Measurements from ENCODE around the gene RETN. TPM values are rescaled to one million over a fixed set of nuclear protein-coding genes. Genes with fewer than 3 reads are reported as not detected.

The RETN gene, protein sequence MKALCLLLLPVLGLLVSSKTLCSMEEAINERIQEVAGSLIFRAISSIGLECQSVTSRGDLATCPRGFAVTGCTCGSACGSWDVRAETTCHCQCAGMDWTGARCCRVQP
- polyA plus RNA-seq: 1.1 TPM
- long read RNA-seq, donor 1: 0 reads
- long read RNA-seq, donor 2, partial matches to known transcripts: 0 of 1 reads
- long read RNA-seq, donor 2, other reads (novel, unspliced or antisense): 0 of 1 reads
- long read RNA-seq, donor 3: 0 reads
- long read RNA-seq, donor 4: 0 reads
- long read RNA-seq, donor 5, partial matches to known transcripts: 0 of 1 reads
- long read RNA-seq, donor 5, other reads (novel, unspliced or antisense): 0 of 1 reads
- long read RNA-seq, donor 6, partial matches to known transcripts: 0 of 2 reads
- long read RNA-seq, donor 6, other reads (novel, unspliced or antisense): 0 of 2 reads
- long read RNA-seq, donor 7: 0 reads
- long read RNA-seq, donor 8, transcript RETN-201 (4 exons, 520 nt): major isoform, 6 of 6 reads
- long read RNA-seq, donor 8, partial matches to known transcripts: 0 of 6 reads
- long read RNA-seq, donor 8, other reads (novel, unspliced or antisense): 0 of 6 reads
- long read RNA-seq, donor 9, partial matches to known transcripts: 0 of 1 reads
- long read RNA-seq, donor 9, other reads (novel, unspliced or antisense): 0 of 1 reads
- long read RNA-seq, donor 10, partial matches to known transcripts: 0 of 1 reads
- long read RNA-seq, donor 10, other reads (novel, unspliced or antisense): 0 of 1 reads
- long read RNA-seq, donor 11, partial matches to known transcripts: 0 of 2 reads
- long read RNA-seq, donor 11, other reads (novel, unspliced or antisense): 0 of 2 reads

DNA sequence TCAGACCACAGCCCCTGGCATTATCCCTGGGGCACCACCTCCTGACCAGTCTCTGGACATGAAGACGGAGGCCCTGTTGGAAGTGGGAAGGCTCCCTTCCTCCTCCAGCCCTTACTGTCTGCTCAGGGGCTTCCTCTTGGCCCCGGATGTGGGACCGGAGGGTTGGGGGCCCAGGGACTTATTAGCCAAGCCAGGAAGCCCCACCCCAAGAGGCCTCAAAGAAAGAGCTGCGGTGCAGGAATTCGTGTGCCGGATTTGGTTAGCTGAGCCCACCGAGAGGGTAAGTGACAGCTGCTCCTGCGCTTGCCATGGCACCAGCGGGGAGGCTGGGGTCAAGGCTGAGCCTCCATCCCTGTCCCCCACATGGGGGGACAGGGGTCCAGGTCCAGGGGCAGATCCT lies at the start of gene RETN:
RETN (plus strand) TSS at position 208 of the 400 bp plus-strand sequence. CDS start 278 bp downstream, outside the sequence.
- Histone ChIP-seq H3K27ac (ENCODE audit: low read length) (no peak within 1 kb of the TSS), H3K9me3 (ENCODE audit: control insufficient read depth, low read depth, low read length) (no peaks in the 10 kb centered on the region), H3K27me3 (ENCODE audit: control insufficient read depth, insufficient read depth, low read length) (peaks cover 31% of the 10 kb centered on the region), H3K4me3 (ENCODE audit: low read length) (no peak within 1 kb of the TSS), H3K4me1 (ENCODE audit: control insufficient read depth, insufficient read depth, low read length) (no peaks in the 10 kb centered on the region), H3K36me3 (ENCODE audit: control insufficient read depth, insufficient read depth, low read length) (no peaks in the 10 kb centered on the region)
- WGBS (ENCODE audit: insufficient coverage, low lambda C conversion rate): no CpG with 5 or more reads among the region's 9 CpGs
- no peak for DNase-seq

DNA sequence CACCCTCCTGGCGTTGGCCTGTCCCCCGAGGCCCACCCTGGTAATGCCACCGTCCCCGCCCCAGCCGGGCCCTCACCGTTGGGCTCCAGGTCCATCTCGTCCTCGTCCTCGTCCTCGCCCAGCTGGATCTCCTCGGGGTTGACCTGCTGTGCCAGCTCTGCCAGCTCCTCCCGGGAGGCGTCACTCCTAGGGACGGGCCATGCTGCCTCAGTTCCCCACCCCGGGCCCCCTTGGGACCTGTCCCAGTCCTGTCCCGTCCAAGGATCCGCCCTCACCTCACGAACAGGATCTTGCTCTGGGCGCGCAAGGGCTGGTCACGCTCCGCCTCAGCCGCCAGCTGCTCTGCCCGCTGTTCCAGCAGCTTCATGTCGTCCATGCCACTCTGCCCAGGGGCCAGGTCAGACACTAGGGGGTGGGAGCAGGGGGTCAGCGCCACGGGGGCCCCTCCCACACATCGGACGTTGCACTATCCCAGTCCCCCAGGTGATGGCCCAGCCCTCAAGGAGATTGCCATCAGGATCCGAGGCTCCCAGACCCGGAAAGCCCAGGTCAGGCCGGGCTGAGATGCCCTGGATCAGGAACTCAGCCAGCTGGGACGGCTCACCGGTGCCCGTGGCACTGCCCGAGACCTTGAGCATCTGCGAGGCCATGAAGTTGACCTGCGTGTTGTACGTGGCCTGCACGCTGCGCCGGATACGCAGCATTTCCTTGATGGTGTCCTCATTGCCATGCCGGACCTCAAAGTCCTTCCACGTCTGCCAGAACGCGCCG lies 49.0 kb upstream of the RETN start:
- H3K27ac ChIP-seq (ENCODE audit: low read length): no peak overlapping the region

DNA sequence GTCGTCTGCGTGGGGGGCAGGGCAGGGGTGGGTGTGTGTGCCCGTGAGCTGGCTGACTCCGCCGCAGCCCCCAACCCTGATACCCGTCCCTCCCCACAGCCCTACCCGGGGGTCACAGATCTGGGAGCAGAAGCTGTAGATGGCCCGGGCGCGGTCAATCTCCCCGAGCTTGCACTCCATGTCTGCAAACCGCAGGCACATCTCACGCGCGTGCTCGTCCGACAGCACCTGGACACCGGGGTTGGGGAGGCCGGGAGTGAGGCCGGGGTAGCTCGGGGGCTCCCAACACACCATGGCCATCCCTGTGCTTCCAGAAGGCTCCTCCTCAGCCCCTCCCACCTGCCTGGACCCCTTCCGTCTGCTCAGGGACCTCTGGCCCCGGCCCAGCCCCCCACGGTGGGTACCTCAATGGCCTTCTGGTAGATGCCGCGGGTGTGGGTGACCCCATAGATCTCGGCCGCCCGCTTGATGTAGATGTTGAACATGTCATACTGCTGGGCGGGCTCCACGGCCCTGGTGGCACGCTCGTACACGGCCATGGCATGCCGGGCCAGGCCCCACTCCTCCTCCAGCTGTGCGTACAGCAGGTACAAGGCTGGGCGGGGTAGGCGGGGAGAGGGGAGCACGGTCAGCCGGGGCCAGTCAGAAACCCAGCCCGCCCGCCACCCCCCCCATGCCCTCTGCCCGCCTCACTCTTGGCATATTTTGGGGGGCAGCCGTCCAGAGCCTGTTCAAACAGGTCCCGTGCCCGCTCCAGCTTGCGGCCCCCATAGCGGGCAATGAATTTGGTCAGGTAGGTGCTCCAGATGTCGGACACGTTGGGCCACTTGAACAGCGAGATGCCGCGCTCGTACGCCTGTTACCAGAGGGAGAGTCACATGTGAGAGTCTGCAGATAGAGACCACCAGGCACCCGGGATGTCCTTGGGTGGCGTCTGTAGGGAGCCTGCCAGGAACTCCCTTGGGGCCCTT lies 48.1 kb upstream of the RETN start:
- H3K27ac ChIP-seq (ENCODE audit: low read length): no peak overlapping the region
- no CpG with 5 or more reads among the region's 57 CpGs for WGBS (ENCODE audit: insufficient coverage, low lambda C conversion rate)

More for the DNA sequence above, 49.0 kb upstream of the RETN start:
- Histone ChIP-seq H3K36me3 (ENCODE audit: control insufficient read depth, insufficient read depth, low read length) (peaks cover 76% of the 10 kb centered on the region), H3K4me3 (ENCODE audit: low read length) (no peak overlapping the region), H3K27me3 (ENCODE audit: control insufficient read depth, insufficient read depth, low read length) (no peaks in the 10 kb centered on the region), H3K9me3 (ENCODE audit: control insufficient read depth, low read depth, low read length) (no peaks in the 10 kb centered on the region), H3K4me1 (ENCODE audit: control insufficient read depth, insufficient read depth, low read length) (no peaks in the 10 kb centered on the region)
- no CpG with 5 or more reads among the region's 48 CpGs for WGBS (ENCODE audit: insufficient coverage, low lambda C conversion rate)
- DNase-seq: no peak

DNA sequence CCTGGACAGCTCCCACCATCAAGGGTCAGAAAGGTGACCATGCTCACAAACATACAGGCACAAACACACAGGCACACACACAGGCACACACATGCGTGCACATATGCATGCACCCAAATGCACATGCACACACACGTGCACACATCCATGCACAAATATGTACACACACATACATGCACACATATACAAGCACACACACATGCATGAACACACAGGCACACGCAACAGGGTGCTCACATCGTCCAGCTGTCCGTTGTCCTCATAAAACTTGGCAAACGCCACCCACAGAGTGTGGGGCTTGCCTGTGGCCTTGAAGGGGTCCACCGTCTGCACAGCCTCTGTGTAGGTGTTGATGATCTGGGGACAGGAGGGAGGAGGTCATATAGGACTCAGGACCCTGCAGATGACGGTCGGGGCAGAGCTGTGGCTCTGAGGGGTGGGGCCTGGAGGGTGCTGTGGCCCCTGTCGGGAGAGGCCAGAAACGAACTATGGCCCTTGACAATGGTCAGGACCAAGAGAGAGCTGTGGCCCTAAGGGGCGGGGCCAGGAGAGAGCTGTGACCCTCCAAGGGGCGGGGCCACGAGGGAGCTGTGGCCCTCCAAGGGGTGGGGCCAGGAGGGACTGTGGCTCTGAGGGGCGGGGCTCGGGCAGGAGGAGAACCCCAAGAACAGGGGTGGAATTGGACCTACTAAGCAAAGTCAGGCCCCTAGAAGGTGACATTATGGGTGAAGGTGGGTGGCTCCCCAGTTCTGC lies 45.7 kb upstream of the RETN start:
- no peaks in the 10 kb centered on the region for H3K4me1 ChIP-seq (ENCODE audit: control insufficient read depth, insufficient read depth, low read length)
- H3K4me3 ChIP-seq (ENCODE audit: low read length): no peak overlapping the region
- H3K27ac ChIP-seq (ENCODE audit: low read length): no peak overlapping the region
- no CpG with 5 or more reads among the region's 16 CpGs for WGBS (ENCODE audit: insufficient coverage, low lambda C conversion rate)
- H3K27me3 ChIP-seq (ENCODE audit: control insufficient read depth, insufficient read depth, low read length): no peaks in the 10 kb centered on the region
- no peaks in the 10 kb centered on the region for H3K9me3 ChIP-seq (ENCODE audit: control insufficient read depth, low read depth, low read length)
- peaks cover 71% of the 10 kb centered on the region for H3K36me3 ChIP-seq (ENCODE audit: control insufficient read depth, insufficient read depth, low read length)
- no peak for DNase-seq

More for the DNA sequence above, 48.1 kb upstream of the RETN start:
- peaks cover 78% of the 10 kb centered on the region for H3K36me3 ChIP-seq (ENCODE audit: control insufficient read depth, insufficient read depth, low read length)
- H3K4me1 ChIP-seq (ENCODE audit: control insufficient read depth, insufficient read depth, low read length): no peaks in the 10 kb centered on the region
- no peak overlapping the region for H3K4me3 ChIP-seq (ENCODE audit: low read length)
- no peaks in the 10 kb centered on the region for H3K9me3 ChIP-seq (ENCODE audit: control insufficient read depth, low read depth, low read length)
- no peak for DNase-seq
- no peaks in the 10 kb centered on the region for H3K27me3 ChIP-seq (ENCODE audit: control insufficient read depth, insufficient read depth, low read length)

DNA sequence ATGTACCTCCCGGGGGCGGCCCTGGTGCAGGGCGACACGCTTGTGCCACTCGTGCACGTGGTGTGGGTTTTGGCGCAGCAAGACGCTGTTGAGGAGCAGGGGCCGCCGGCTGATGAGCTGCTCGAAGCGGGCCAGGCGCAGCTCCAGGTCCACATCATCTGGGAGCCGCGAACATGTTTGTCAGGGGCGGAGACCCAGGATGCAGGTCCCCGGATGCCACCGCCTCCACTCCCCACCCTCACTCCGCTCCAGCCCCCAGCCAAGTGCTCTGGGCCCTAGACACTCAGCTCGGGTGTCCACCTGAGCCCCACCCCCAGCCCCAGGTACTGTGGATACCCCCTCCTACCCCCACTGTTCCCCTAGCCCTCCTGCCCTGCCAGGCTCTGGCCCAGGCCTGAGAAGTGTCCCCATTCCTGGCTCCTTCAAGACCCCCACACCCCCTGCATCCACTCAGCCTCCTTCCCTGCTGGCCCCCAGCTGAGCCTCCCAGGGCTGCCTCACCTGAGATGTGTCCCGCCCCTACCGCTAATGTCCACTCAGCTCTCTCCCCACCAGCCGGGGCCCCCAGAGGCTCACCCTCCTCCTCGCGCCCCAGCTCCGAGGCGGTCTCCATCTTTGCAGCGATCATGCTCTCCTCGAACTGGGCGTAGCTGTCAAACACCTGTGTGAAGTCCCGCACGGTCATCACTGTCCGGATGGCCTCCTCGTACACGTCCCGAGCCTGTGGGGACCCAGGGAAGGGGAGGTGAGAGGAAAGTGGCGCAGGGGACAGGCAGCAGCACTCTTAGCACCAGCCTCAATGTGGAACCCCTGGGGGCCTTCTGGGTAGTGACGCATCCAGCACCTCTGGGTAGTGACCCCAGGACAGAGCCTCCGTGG lies 44.9 kb upstream of the RETN start:
- H3K9me3 ChIP-seq (ENCODE audit: control insufficient read depth, low read depth, low read length): no peaks in the 10 kb centered on the region
- H3K27me3 ChIP-seq (ENCODE audit: control insufficient read depth, insufficient read depth, low read length): no peaks in the 10 kb centered on the region
- H3K4me3 ChIP-seq (ENCODE audit: low read length): no peak overlapping the region
- H3K4me1 ChIP-seq (ENCODE audit: control insufficient read depth, insufficient read depth, low read length): peaks cover 5% of the 10 kb centered on the region
- no CpG with 5 or more reads among the region's 39 CpGs for WGBS (ENCODE audit: insufficient coverage, low lambda C conversion rate)
- no peak for DNase-seq
- H3K36me3 ChIP-seq (ENCODE audit: control insufficient read depth, insufficient read depth, low read length): peaks cover 63% of the 10 kb centered on the region
- no peak overlapping the region for H3K27ac ChIP-seq (ENCODE audit: low read length)

DNA sequence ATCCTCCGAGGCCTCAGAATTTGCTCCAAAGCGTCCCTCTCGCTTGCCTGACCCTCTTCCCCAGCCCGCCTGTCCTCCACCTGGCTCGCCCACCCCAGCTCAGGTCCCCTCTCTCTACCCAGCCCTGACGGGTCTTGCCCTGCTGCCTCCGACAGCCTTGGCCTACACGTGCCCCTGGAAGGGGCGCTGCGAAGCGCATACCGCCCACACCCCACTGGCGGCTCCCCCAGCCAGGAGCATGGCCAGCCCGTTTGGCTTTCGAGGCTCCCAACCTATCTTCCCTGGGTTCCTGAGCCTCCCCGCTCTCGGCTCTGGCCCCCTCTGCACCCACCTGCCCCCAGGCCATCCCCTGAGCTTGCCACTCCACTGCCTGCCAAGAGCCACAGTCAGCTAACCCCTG lies 44.0 kb upstream of the RETN start:
- H3K4me1 ChIP-seq (ENCODE audit: control insufficient read depth, insufficient read depth, low read length): peaks cover 5% of the 10 kb centered on the region
- no peaks in the 10 kb centered on the region for H3K27me3 ChIP-seq (ENCODE audit: control insufficient read depth, insufficient read depth, low read length)
- no peak overlapping the region for H3K4me3 ChIP-seq (ENCODE audit: low read length)
- no peaks in the 10 kb centered on the region for H3K9me3 ChIP-seq (ENCODE audit: control insufficient read depth, low read depth, low read length)
- H3K27ac ChIP-seq (ENCODE audit: low read length): no peak overlapping the region
- H3K36me3 ChIP-seq (ENCODE audit: control insufficient read depth, insufficient read depth, low read length): peaks cover 59% of the 10 kb centered on the region
- WGBS (ENCODE audit: insufficient coverage, low lambda C conversion rate): no CpG with 5 or more reads among the region's 17 CpGs
- no peak for DNase-seq

DNA sequence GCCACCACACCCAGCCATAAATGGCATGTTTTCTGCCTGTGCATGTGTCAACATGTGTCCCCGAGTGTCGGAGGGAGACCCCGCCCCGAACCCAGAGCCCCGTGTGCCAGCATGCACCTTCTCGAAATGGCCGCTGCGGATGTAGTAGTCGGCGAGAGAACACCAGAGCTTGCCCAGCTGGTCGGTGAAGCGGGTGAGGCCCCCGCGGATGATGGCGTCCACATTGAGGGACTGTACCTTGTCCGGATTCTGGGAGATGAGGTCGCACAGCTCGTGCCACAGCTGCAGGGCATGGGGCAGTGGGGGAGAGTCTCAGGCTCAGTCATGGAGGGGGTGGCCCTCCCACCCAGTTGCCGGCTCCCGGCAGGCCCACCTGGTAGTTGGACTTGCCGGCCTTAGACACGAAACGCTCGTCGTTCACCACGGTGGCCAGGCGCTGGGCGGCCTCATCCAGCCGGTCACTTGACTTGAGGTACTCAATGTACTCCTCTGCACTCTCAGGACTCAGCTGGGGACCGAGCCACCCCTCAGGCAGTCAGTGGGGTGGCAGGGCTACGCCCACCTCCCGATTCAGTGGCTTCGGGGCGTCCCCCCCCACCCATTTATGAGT lies 43.0 kb upstream of the RETN start:
- H3K27me3 ChIP-seq (ENCODE audit: control insufficient read depth, insufficient read depth, low read length): no peaks in the 10 kb centered on the region
- H3K27ac ChIP-seq (ENCODE audit: low read length): no peak overlapping the region
- WGBS (ENCODE audit: insufficient coverage, low lambda C conversion rate): no CpG with 5 or more reads among the region's 34 CpGs
- DNase-seq: no peak
- H3K9me3 ChIP-seq (ENCODE audit: control insufficient read depth, low read depth, low read length): no peaks in the 10 kb centered on the region
- H3K36me3 ChIP-seq (ENCODE audit: control insufficient read depth, insufficient read depth, low read length): peaks cover 49% of the 10 kb centered on the region
- H3K4me3 ChIP-seq (ENCODE audit: low read length): no peak overlapping the region
- peaks cover 13% of the 10 kb centered on the region for H3K4me1 ChIP-seq (ENCODE audit: control insufficient read depth, insufficient read depth, low read length)

DNA sequence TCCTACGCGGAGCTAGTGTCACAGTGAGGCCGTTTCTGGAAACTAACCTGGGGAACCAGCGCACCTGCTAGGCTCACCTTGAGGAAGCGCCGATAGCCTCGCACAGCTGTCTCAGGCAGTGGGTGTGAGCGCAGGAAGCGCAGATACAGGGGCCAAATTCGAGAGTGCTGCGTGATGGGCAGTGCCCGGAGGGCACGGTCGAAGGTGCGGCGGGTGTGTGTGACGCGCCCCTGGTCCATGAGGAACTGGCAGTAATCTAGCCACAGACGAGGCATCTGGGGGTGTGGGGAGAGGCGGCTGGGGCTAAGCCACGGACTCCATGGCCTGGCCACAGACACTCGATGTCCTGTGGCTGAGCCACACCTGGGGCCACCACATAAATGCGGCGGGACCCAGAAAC lies 41.7 kb upstream of the RETN start:
- Histone ChIP-seq H3K27me3 (ENCODE audit: control insufficient read depth, insufficient read depth, low read length) (no peaks in the 10 kb centered on the region), H3K36me3 (ENCODE audit: control insufficient read depth, insufficient read depth, low read length) (peaks cover 46% of the 10 kb centered on the region), H3K27ac (ENCODE audit: low read length) (no peak overlapping the region), H3K4me3 (ENCODE audit: low read length) (no peak overlapping the region), H3K4me1 (ENCODE audit: control insufficient read depth, insufficient read depth, low read length) (peaks cover 13% of the 10 kb centered on the region), H3K9me3 (ENCODE audit: control insufficient read depth, low read depth, low read length) (no peaks in the 10 kb centered on the region)
- DNase-seq: no peak
- no CpG with 5 or more reads among the region's 24 CpGs for WGBS (ENCODE audit: insufficient coverage, low lambda C conversion rate)

Measured in large intestine (tissue), 12 donors.